NCI-H1048 (cell line): ENCODE results near the gene SOX6.
"Not testable (repeated sequence)": the region's sequence is repeated elsewhere in the genome, so short reads cannot be mapped to it uniquely, and the experiment has no call there.

Experiments
- DNase-seq: peaks from one replicate; lab custom pipeline; 2025; lab: John Stamatoyannopoulos, UW

SOX6 gene

DNA sequence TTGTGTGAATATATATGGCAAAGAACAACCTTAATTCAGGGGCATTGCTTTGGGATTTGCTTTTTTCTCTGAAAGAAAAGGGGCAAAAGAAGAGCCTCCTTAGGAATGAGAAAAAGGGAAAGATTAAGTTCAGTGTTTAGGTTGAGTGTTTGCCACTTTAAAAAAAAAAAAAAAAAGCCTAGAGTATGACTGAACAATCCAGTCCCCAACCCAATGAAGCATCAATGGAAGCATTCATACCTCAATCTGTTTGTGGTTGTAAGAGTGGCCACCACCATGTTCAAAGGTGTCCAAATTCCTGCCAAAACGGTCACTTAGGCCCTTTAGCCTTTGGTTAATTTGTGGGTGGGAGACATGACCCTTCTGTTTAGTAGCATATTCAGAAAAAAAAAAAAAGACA is 260.6 kb downstream of the SOX6 start:
- no peak for DNase-seq

DNA sequence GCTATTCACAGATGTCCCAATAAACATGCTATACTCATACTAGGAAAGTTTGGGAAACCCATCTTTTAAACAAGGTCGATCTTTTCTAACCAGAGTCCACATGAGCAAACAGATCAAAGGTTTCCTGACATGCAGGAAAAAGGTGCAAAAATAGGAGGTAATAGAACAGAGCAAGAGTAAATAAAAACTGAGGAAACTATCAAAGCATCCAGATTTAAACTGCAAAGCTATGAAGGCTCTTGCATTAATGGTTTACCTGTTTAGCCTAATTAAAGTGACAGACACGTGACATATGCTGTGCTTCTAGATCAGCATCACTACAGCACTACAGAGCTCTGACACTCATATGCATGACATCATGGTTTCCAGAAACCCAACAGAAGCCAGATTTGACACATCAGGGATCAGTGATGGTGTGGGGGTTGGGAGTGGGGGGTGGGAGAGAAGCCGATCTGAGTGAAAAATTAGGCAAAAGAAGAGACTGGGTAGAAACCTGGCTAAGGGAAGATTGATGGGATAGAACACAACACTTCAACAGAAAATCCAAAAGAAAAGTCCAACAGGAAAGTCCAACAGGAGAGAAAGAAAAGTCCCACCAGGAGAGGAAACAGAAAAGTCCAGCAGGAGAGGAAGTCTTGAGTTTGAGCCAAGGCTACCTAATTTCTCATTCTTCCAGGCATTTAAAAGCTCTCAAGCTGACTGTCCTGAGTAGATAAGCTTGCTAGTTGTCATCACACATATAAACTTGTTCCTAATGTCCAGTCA is 262.3 kb downstream of the SOX6 start:
- no peak for DNase-seq

DNA sequence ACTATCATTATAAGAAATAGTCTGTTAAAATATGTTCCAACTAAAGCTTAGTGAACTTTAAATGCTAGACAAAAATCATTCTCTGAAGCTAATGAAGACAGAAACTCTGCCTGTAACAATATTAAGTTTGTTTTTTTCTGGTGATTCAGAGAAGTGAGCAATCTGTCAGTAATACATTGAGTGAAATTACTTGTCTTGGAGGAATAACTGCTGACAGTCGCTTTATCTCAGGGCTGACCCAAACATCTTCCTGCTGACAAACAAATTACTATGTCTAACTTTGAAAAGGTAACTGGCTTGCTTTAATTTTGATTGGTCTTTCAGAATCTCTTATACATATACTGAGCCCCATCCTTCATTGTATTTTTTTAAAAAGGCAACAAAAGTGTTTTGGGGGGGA is 264.5 kb downstream of the SOX6 start:
- no peak for DNase-seq

DNA sequence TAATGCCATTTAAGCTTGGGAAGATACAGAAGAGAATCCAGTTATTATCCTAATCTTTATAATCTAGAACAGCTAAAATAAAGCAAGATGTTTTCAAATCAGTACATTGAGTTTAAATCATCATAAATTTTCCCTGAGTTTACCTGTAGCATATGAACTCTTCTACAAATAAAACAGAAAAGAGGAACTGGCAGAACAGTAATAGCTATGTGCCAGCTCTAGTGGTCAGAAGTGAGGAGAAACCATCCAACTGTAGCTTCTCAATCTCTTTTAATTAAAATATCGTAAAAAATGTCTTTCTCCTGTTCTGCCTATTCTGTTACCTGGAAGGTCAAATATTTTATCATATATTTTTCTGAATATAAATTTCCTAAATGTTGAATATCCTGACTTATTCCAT is 266.9 kb downstream of the SOX6 start:
- DNase-seq, result no peak

DNA sequence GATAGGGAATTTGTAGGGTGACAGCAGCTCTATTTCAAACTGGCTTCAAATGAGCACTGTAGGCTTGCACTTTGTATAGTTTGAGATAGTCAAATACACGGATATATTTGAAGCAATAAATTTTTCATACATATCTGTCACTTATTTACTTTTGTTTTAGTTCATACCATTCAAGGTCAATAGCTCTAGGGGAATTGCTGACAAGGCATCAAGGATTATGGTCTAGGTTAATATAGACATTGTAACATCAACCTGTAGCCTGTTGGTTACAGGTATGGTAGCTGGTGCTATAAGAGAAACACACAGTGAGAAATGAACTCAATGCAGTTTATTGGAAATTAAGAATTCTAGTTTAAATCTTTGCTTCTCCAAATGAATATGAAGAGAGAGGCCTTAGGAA is 267.6 kb downstream of the SOX6 start:
- no peak for DNase-seq

DNA sequence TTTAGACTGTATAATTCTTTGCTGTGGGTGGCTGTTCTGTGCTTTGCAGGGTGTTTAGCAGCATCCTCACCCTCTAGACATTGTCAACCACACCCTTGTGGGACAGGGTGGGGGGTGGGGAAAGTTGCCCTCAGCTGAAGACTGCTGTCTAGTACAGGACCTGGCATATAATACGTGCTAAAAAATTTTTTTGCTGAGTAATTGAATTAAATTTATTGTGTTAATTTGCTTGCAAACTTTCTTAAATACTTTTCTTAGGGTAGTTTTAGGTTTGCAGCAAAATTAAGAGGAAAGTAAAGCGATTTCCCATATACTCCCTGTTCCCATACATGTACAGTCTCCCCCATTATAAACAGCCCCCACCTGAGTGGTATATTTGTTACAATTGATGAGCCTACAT is 268.5 kb downstream of the SOX6 start:
- no peak for DNase-seq

DNA sequence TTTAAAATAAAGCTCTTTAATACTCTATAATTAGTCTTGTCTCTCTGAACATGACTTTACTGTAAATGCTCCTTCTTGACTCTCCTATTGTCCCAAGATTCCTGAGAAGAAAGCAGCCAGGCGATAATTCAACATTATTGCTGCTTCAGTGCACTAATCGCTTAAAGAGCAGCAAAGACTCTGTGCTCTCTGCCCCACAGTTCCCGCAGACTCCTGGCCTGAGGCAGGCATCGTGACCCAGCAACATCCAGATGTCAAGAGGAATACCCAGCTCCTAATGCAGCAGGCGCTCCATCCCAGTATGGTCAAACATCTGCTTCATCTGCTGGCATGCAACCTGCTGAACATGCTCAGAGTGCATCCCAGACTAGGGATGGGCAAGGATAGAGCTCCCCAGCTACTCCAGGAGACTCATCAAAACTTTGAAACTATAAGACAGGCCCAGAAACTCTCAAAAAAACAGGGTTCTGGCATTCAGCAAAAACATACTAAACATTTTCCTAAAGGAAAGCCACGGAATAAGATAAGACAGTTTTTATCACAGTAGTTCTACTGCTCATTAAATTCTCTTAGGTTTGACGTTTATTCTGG is 270.0 kb downstream of the SOX6 start:
- DNase-seq, result no peak

DNA sequence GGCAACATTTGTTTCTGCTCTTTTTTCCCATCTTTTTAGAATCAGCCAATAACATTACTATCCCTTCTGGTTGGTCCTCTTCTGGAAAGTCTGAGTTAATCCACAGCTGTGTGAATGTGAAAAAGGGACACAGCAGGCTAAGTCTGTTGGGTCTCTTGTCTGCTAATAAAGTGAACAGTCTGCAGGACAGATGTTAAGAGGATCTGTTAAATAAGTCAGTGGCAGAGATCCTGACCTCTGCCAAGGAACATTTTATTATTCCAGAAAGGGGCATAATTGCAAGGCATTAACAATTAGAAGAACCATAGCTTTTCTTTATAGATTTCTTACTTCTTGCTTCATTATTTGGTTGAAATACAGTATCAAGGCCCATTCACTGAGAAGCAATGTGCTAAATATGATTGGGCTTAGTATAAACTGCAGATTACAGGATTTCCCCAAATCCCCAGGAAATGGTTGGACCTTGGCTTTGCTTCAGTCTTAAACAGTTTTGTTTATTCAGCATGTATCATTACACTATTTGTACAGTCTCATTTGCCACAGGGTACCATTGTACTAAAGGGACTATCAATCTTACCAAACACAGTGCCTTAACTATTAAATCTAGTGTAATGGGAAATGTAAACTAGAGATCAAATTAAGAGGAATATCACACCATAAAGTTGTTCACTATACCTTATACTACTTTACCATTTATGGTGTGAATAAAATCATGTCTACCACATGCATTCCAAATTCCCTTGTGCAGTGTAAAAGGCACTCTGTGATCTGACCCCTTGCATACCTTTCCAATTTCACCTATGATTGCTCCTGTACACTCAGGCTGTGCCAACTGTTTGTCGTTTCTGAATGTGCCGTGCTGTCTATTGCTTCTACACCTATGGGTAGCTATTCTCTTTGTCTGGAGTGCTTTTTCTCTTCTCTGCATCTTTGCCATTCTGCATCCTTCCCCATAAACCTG is 274.0 kb downstream of the SOX6 start:
- DNase-seq, result no peak

DNA sequence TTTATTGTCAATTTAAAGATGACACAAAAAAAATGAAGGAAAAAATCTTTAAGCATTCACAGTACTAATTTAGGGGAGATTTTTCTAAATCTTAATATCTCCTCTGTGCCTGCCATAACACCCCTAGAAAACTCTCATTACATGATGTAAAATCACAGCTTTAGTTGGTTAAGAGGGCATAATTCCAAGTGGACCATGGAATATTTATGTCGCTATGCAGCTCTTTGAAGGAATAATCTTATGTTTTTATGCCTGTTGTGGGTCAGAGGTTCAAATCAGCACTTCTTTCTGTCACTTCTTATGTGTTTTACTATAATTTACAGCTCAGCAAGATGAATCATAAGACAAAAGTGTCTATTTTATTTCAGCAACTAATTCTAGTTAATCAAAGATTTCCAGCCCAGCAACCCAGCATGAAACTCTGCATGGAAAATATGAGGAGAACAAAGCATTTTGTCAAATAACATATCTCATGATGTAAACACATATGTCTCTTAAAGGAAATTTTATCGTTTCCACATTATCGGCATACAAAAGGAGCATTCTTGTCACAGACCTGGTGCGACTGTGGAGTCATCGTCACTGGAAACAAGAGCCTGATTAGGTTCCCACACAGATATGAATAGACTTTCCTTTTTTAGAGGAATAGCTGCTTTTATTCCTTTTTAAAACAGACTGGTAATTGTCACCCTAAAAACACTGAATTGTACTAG is 274.8 kb downstream of the SOX6 start:
- DNase-seq, result no peak

DNA sequence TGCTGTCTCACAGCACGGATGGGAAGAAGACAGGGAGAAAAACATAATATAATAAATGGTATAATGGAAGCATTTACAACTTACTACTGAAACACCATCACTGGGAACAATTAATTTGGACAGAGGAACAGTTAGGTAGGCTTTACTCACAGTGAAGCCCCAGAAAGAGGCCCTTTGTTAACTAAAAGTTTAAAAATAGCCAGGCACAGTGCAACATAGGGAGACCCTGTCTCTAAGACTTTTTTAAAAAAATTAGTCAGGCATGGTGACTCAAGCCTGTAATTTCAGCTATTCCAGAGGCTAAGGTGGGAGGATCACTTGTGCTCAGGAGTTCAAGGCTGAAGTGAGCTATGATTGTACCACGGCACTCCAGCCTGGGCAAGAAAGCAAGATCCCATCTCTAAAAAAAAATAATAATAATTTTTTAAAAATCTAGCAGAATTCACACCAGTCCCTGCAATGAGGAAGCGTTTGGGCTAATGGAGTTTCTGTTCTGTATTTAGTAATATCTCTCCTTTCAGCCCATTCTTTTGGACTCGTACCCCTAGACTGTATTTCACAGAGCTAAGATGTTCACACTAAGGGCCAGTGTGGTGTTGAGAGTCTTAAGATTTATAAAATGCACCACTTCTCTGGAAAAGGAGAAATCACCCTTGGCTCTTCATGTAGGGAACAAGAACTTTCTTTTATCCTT is 275.5 kb downstream of the SOX6 start:
- no peak for DNase-seq

DNA sequence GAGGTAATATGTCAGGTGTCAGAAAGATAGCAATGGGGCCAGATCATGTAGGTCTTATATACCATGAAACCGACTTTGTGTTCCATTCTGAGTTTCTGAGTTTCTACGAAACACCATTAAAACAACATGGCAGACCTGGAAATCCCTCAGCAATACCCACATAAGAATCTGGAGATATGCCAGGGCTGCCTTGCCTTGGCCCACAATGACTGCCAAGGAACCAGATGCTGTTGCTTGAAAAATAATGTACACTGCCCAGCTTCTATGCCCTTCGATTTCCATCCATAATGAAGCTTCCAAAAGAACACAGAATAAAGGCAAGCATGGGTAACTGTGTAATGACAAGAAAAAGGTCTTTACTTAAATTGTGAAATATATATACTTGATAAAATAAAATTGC is 277.4 kb downstream of the SOX6 start:
- DNase-seq, result no peak

DNA sequence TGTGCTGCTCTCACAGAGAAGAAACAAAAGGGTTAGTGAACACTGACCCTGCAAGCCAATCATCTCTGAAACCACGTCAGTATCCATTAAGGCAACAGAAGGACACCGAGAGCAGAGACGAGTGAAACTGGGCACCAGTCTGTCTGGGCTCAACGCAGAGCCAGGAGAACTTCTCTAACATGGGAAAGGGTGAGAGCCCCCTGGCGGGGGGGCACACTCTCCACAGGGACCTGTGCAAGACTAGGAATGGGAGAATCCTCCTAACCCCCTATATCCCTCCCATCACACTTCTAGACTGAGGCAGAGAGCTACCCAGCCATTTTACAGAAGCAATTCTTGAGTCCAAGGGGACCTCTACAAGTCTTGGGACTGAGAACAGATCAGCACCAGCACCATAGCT is 285.8 kb downstream of the SOX6 start:
- DNase-seq, result no peak

DNA sequence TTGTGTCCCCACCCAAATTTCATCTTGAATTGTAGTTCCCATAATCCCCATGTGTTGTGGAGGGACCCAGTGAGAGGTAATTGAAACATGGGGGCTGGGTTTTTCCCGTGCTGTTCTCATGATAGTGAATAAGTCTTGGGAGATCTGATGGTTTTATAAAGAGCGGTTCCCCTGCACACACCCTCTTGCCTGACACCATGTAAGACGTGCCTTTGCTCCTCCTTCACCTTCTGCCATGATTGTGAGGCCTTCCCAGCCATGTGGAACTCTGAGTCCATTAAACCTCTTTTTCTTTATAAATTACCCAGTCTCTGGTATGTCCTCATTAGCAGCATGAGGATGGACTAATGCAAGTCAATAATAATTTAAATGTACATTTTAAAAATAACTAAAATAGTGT is 289.1 kb downstream of the SOX6 start:
- not testable (repeated sequence) for DNase-seq

DNA sequence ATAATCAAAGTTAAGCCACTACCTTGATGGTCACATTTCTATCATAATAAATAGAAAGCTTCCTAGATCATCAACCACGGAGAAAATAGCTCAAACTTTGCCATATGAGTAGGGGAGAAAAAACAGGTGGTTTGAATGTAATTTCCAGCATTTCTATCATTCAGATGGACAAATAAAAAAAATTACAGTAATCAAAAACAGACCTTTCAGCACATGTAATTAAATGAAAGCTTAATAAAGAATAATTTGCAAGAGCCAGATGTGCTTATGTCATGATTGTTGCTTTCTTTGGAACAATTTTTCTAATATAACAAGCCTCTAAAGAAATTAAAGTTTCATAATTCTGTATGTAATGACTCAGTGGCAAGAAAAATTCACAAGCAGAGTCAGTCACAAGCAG is 297.0 kb downstream of the SOX6 start:
- no peak for DNase-seq

DNA sequence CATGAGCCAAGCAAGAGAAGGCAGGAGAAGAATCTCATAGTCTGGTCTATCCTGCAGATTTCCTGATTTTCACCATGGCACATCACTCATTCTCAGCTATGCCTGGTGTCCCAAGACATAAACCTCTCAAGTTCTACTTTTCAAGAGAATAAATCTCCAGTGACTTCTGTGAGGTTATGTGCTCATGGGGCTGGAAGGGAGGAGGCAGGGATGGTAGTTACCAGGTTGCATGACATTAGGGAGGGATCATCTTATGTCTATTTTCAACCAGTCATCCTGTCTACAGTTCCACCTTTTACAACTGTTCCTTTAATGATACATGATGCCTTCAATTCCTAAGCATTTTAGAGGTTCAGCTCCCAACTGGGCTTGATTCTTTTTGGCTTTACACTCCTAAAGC is 297.7 kb downstream of the SOX6 start:
- DNase-seq, result no peak

DNA sequence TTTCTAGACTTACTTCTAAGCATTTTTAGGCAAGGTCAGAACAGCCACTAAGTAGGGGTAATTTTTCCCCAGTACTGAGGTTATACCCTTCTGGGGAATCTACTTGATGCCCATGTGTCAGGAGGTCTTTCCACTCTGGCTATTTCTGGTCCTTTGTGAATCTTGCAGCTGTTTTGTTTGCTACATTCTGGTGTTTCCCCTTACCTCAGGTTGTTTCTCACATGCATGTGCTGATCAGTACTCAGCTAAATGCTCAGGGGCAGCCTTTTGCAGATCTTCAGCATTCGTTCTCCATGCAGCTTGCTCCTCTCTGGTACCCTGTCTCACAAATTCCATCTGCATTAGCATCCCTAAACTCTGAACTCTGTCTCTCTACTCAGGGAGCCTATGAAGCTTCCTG is 303.6 kb downstream of the SOX6 start:
- no peak for DNase-seq

DNA sequence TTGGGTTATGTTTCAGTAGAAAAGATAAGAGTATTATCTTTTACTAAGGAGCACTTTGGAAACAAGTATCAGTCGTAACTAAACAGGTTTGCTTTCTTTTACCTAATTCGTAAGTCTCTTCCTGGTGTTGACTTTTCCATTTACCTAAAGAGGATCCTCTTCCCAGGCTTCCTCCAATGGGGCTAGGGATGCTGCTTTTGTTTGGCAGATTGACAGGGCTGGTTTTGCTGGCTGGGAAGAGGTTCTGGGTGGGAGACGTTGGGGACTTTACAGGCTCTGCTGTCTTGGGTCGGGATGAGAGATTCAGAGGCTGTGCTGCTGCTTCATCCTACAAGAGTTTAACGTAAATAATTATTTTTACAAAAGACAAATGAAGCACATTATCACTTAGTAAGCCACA is 306.7 kb downstream of the SOX6 start:
- DNase-seq, result no peak

DNA sequence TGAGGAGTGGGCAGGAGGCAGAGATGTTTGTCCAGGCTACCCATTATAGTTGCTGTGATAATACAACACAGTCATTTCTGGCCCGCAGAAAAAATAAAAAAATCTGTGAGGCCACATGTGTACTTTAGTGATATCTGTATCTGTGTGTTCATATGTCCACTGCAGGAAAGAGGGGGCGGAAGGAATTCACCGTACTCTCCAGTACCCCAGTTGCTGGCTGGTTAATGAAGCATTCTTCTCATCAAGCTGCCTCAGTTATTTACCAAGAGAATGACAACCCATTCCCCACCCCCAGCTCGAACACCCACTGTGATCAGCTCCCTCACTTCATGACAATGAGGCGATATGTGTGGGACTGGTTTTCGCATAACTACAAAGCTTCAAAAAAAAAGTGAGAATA is 309.3 kb downstream of the SOX6 start:
- no peak for DNase-seq

DNA sequence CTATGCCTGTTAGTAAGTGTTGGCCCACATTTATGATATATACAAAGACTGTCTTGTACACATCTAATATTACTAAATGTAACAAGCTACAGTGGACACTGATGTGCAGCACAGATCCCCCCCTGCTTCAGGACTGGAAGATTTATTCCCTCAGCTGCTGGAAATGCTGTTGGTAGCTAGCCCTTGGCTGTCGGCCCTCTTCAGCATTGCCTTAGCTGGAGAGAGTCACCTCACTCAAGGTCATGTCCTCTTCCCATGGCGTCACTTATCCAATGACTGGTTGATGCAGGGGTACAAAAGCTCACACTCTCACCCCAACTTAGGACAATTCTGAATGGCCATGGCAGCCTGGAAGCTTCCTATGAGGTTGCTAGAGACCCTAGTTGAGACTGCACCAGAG is 312.7 kb downstream of the SOX6 start:
- no peak for DNase-seq

DNA sequence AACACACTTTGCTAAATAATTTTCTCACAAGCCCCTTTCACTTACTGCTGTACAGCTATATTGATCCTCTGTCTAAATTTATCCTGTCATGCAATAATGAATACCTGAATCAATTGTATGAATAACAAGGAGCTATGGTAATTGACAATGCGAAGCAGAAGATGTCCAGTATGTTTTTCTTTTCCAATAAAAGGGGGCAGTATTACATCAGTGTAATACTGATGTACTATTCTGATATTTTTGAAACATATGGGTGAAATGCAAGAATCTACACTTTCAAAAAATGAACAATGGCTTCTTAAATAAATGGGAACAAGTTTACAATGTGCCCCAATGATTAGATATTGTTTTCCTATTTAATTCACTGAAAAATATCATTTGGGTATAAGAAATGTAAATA is 315.1 kb downstream of the SOX6 start:
- DNase-seq, result no peak

DNA sequence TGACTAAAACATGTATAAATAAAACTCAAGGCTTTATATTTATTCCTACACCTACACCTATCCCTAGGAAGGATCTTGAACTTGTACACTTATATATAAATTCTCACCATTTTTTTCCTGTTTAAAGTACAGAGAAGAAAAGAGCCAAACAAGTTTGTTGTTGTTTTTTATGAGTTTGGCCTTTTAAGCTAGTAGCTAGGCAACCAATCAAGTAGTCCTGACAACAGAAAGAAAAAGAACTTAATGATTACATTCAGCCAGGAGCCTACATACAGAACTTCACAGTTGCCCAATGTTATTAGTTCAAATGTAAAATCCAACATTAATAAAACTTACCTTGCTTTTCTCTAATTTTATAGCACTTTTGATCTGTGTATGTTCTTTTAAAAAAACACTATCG is 316.2 kb downstream of the SOX6 start:
- no peak for DNase-seq

DNA sequence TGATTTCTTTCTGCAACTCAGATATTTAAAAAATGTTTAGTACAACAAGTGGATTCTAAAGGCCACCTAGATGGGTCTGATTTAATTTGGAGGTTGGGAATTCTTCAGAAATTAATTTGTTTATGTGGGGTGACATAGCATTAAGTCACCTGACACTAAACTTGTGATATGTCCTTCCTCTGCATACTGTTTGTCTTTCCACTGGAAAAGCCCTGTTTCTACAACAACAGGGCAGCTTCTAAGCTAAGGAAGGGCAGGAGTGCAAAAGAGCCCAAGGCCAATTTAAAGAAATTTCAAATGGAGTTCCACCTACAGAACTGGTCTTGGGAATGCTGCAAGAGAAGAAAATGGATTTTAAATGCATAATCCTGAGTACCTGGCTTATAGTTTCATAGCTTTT is 319.2 kb downstream of the SOX6 start:
- no peak for DNase-seq
